ENCODE data around the gene ERAS.
"Not testable (repeated sequence)": the region's sequence is repeated elsewhere in the genome, so short reads cannot be mapped to it uniquely, and the experiment has no call there.

The ERAS gene

GRCh38 chrX:48854898-48855297, 28.6 kb downstream of the ERAS start:
- H3K4me3 ChIP-seq = no peak overlapping the region
- no peak overlapping the region for H3K9ac ChIP-seq (ENCODE audit: insufficient read length)
- DNase-seq (ENCODE audit: low read depth, low spot score) = no peak
- TF ChIP-seq EZH2 (IDR thresholded peaks at IDR 0.05) = no peak
- TF ChIP-seq FOXP2 (optimal IDR thresholded peaks at IDR 0.05; ENCODE audit: control extremely low read depth, extremely low read length, insufficient read depth) = no peak
- no peak for TF ChIP-seq POLR2AphosphoS5 (IDR thresholded peaks at IDR 0.05; ENCODE audit: borderline replicate concordance, low read depth, low read length)
- no peaks in the 10 kb centered on the region for H3K36me3 ChIP-seq (ENCODE audit: insufficient read depth, low read length)
- H3K9me3 ChIP-seq (ENCODE audit: low read depth, low read length) = no peaks in the 10 kb centered on the region
- no peak overlapping the region for H3K27ac ChIP-seq

GRCh38 chrX:48864210-48864609, 37.9 kb downstream of the ERAS start:
- TF ChIP-seq FOXP2 (optimal IDR thresholded peaks at IDR 0.05; ENCODE audit: control extremely low read depth, extremely low read length, insufficient read depth) (no peak), EZH2 (IDR thresholded peaks at IDR 0.05) (no peak), POLR2AphosphoS5 (IDR thresholded peaks at IDR 0.05; ENCODE audit: borderline replicate concordance, low read depth, low read length) (no peak)
- Histone ChIP-seq H3K36me3 (ENCODE audit: insufficient read depth, low read length) (no peaks in the 10 kb centered on the region), H3K9me3 (ENCODE audit: low read depth, low read length) (no peaks in the 10 kb centered on the region), H3K9ac (ENCODE audit: insufficient read length) (no peak overlapping the region), H3K4me3 (no peak overlapping the region), H3K27ac (no peak overlapping the region)
- no peak for DNase-seq (ENCODE audit: low read depth, low spot score)

- H3K4me3 ChIP-seq; H3K27ac ChIP-seq; H3K9ac ChIP-seq (ENCODE audit: insufficient read length); H3K36me3 ChIP-seq (ENCODE audit: insufficient read depth, low read length); H3K9me3 ChIP-seq (ENCODE audit: low read depth, low read length); DNase-seq (ENCODE audit: low read depth, low spot score): not testable (repeated sequence)
Observed at GRCh38 chrX:48872017-48872416, 45.7 kb downstream of the ERAS start.

- DNase-seq (ENCODE audit: low read depth, low spot score) = not testable (repeated sequence)
Observed at GRCh38 chrX:48876944-48877343, 50.6 kb downstream of the ERAS start.

More at GRCh38 chrX:48876944-48877343, 50.6 kb downstream of the ERAS start:
- H3K9me3 ChIP-seq (ENCODE audit: low read depth, low read length); H3K4me3 ChIP-seq; H3K9ac ChIP-seq (ENCODE audit: insufficient read length); H3K36me3 ChIP-seq (ENCODE audit: insufficient read depth, low read length); H3K27ac ChIP-seq: not testable (repeated sequence)

All from SK-N-MC (cell line).